ENCODE data around the gene PLXNB3.

PLXNB3 gene

DNA sequence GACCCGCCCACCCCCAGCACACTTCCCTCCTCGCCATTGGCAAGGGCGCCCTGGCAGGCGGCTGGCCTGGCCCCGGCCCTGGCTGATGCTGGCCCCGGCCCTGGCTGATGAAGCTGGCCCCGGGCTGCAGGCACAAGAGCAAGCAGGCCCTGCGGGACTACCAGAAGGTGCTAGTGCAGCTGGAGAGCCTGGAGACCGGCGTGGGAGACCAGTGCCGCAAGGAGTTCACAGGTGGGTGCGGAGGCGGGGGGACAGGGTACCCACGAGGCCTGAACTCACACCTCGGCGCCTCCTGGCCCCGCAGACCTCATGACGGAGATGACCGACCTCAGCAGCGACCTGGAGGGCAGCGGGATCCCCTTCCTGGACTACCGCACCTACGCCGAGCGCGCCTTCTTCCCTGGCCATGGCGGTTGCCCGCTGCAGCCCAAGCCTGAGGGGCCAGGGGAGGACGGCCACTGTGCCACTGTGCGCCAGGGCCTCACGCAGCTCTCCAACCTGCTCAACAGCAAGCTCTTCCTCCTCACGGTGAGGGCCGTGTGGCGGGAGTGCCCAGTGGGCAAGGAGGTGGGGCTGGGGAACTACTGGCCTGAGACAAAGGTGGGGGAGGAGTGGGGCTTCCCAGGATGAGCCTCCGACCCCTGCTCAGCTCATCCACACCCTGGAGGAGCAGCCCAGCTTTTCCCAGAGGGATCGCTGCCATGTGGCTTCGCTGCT, 10.7 kb downstream of the PLXNB3 start:
- DNase-seq: no peak

DNA sequence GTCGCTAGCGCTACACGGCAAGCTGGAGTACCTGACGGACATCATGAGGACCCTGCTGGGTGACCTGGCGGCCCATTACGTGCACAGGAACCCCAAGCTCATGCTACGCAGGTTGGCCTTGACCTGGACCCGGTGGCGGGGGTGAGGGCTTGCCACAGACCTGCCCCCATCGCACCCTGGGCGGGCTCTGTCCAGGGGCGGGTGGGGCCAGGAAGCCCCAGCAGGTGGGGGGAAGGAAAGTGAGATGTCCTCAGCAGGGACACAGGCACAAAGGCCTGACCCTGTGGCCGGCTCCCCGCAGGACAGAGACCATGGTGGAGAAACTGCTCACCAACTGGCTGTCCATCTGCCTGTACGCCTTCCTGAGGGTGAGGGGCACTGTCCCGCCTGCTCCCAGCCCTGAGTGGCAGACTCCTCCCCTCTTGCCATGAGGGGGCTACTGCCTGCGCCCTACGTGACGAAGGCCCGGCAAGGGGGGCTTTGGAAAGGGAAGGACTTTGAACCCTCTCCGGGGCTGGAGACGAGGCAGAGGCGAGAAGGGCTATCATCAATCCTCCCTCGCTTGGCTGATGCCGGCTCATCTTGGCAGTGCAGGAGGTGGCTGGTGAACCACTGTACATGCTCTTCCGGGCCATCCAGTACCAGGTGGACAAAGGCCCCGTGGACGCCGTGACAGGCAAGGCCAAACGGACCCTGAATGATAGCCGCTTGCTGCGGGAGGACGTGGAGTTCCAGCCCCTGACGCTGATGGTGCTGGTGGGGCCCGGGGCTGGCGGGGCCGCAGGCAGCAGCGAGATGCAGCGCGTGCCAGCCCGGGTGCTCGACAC, 11.5 kb downstream of the PLXNB3 start:
- DNase-seq: no peak

DNA sequence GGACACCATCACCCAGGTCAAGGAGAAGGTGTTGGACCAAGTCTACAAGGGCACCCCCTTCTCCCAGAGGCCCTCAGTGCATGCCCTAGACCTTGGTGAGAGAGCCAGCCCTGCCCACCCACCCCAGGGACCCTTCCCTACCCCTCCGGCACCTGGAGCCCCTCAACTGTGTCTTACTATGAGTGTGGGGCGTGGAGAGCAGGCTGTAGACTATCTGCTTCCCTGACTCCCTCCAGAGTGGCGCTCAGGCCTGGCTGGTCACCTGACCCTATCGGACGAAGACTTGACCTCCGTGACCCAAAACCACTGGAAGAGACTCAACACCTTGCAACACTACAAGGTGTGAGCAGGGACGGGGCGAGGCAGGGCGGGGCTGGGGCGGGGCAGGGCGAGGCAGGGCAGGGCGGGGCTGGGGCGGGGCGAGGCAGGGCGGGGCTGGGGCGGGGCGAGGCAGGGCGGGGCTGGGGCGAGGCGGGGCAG, 12.1 kb downstream of the PLXNB3 start:
- no peak for DNase-seq

- DNase-seq: no peak
These were observed 12.6 kb downstream of the PLXNB3 start for GRCh38 chrX:153776611-153777045.

- DNase-seq: no peak
These were observed 13.4 kb downstream of the PLXNB3 start for GRCh38 chrX:153777261-153778090.

DNA sequence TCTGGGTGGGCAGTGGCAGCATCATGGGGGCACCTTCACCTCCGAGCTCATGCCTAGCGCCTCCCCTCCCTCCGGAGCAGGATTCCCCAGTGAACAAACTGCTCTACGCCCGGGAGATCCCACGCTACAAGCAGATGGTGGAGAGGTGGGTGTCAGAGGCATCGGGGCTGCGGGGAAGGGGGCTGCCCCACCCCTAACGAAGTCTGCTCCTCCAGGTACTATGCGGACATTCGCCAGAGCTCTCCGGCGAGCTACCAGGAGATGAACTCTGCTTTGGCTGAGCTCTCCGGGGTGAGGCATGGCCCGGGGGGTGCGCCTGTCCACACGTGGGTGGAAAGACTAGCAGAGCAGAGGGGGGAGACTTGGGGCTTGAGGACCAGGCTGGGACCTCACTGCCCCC, 14.1 kb downstream of the PLXNB3 start:
- DNase-seq: no peak

GRCh38 chrX:153778684-153779101, 14.6 kb downstream of the PLXNB3 start:
- no peak for DNase-seq

DNA sequence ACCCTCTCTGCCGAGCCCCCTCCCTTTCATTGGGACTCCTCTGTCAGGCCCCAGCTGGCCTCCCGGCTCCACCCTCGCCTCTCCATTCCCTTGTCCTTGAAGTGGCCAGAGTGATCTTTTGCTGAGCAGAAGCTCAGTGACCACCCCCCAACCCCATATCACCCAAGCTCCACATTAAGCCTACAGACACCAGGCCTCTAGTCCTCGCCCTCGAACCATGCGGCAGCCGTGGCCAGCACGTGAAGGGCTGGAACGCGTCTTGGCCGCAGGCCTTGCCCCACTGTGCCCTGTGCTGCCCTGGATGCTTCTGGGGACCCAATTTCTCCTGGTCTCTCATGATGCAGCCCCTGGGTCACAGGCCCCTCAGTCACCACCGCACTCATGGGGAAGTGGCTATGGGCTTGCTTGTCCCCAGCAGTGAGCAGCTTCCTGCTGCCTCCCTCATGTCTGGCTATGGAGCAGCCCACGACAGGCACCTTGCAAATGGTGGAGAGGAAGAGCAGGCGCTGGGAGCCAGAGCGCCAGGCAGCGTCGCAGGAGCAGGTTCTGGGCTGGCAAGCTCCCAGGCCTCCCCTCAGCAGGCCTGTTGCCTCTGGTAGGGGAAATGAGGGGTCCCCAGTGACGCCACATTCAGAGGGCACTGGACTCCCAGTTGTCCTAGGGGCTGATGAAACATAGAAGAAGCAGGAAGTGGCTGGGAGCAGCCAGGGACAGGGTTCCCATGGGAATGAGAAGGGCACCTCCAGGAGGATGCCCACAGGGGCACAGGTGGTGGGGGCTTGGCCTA, 16.0 kb downstream of the PLXNB3 start:
- DNase-seq: no peak

DNA sequence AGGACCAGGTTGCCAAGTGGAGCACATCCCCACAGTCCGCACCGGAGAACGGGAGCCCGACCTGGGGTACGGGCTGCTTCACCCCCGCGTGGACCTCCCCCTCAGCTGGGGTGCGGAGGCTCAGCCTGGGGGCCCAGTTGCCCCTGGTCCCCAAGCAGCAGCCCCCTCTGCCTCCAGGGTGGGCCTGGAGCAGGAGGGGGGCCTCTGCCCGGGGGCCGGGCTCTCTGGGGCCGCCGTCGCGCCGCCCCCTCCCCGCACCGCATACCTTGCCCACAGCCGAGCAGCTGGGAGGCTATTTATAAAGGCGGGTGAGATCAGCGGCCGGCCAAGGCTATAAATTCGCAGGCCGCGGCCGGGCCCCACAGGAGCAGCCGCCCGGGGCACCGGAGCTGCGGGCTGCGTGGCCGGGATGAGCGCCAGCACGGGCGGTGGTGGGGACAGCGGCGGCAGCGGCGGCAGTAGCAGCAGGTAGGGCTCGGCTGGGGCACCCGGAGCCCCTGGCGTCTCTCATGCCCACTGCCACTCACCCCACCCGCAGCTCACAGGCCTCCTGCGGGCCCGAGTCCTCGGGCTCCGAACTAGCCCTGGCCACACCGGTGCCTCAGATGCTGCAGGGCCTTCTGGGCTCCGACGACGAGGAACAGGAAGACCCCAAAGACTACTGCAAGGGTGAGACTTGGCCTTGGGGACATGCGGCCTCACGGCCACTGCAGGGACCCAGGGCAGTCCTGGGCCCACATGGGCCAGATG, 16.8 kb downstream of the PLXNB3 start, which contains the start of gene SRPK3:
SRPK3 (plus strand) TSS at position 364 of the 750 bp plus-strand sequence; CDS start at position 410, 46 bp downstream.
- DNase-seq: no peak

DNA sequence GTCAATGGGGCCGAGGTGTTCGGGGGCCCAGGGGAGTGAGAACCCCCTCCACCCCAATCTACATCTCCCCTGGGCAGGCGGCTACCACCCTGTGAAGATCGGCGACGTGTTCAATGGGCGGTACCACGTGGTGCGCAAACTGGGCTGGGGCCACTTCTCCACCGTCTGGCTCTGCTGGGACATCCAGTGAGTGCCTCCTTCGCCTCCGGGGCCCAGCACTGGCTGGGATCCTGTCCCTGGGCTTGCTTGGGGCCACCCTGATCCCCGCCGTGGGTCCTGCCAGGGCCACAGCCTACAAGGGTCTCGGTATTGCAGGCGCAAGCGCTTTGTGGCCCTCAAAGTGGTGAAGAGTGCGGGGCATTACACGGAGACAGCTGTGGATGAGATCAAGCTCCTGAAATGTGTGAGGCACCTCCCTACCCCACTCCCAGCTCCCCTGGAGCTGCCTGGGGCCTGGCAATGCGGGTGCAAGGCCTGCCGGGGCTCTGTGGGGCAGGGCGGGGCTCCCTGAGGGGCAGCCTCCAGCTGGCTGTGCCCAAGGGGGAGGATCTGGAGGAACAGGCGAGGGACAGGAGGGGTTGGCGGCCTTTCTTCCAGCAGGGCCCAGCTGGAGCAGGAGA, 17.5 kb downstream of the PLXNB3 start:
- DNase-seq: no peak

- no peak for DNase-seq
These were observed 18.3 kb downstream of the PLXNB3 start for GRCh38 chrX:153782313-153782712.

DNA sequence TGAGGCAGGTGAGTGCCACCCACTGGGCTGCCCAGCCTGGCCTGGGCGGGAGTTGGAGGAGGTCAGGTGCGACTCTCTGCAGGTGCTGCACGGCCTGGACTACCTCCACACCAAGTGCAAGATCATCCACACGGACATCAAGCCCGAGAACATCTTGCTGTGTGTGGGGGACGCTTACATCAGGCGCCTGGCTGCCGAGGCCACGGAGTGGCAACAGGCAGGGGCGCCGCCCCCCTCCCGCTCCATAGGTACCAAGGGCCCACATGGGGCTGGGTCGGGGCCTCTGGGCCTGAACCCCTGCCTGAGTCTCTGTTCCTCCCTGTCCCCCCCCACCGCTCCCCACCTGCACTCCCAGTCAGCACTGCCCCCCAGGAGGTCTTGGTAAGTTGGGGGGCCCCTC, 18.8 kb downstream of the PLXNB3 start:
- DNase-seq: no peak

DNA sequence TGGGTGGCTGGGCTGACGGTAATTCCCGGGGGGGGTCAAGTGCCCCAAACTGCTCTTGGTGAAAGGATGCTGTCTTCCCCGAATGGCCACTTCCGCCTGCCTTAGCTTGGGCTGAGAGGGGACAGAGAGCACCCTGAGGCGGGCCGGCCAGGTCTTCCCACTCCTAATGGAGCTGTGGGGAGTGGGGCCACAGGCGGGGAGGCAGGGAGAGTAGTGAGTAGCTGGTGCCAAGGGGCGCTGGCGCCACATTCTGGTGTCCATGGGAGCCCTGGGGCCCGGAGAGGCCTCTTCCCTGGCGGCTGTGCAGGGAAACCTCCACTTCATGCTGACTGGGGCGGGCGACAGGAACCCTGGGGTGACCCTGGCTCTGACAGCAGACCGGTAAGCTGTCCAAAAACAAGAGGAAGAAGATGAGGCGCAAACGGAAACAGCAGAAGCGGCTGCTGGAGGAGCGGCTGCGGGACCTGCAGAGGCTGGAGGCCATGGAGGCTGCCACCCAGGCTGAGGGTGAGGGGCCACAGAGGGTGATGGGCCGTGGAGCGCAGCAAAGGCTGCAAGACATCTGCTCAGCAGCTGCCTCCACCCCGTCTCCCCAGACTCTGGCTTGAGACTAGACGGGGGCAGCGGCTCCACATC, 19.4 kb downstream of the PLXNB3 start:
- no peak for DNase-seq

DNA sequence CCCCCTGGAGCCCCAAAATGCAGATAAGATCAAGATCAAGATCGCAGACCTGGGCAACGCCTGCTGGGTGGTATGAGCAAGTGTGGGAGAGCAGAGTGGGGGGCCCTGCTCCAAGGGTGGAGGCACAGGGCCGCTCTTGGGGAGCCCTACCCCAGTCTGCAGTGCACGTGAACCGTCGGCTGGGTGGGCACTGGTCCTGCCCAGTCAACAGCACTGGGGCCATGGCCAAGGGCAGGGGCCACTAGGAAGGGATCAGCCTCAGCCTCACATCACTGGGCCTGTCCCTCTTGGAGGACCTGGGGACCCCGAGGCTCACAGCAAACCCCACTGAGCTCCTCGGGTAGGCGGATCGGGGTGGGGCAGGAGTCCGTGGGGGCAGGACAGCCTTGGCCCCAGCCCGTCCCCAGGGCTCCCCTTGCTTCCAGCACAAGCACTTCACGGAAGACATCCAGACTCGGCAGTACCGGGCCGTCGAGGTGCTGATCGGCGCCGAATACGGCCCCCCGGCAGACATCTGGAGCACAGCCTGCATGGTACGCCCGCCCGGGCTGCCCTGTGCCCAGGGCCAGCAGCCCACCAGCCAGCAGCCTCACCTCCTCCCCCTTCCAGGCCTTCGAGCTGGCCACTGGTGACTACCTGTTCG, 20.4 kb downstream of the PLXNB3 start:
- no peak for DNase-seq

DNA sequence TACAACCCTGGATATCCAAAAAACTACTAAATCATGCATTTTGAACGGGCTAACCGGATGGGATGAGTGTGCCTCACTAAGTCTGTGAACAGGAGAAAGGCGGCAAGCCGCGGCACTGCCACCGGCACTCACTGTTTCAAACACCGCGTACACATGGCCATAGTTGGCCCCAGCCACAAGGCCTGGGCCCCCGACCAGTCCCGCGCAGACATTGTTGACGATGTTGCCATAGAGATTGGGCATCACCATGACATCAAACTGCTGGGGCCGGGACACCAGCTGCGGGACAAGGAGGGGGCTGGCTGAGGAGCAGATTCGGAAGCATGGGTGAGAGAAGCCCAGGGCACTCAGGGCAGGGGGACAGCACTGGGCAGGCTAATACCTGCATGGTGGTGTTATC, 22.6 kb downstream of the PLXNB3 start:
- DNase-seq: no peak

DNA sequence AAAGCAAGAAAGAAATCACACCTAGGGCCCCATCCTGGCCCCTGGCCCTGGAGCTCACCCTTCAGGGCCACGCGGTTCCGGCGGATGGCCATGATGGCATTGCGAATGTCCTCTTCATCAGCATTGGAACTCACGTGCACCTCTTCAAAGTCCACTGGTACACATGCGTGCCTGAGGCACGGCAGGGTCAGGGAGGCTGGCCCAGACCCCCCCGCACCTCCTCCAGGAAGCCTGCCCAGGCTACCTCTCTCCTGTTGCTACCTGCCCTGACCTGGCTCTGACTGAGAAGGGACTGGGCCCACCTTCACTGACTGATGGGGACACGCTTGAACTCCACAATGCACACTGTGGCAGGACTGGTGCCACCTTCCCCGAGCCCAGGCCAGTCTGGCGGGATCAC, 25.6 kb downstream of the PLXNB3 start:
- no peak for DNase-seq

DNA sequence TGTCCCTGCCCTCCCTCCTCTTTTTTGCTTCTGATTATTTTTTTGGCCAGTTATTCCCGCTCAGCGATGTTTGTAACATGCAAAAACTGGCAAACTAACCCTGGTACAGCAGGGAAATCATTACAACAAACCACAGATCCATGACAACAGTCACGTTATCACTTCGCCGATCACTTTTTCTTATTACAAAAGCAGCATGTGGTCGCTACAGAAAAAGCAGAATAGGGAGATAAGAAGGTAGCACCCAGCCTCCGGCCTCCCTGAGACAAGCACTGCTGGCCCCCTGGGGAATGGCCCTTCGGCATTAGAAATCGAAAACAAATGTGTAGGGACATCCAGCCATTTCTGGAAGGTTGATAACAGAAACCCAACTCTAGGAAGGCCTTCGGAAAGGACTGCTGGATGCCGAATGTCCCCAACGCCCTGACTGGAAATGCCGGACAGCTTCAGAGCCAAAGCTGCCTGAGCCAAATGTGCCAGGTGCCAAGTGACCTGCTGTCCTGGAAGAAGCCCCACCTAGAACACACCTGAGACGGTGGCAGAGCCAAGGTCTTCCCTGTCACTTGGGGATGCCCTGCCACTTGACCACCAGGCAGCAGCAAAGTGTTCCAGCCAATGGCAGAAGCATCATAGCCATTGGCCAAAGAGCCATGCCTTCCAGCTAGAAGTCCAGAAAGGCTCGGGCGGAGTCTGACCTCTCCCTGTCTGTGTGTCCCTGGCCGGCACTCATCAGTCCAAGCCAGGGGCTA, 27.2 kb downstream of the PLXNB3 start:
- no peak for DNase-seq

GRCh38 chrX:153792368-153792767, 28.3 kb downstream of the PLXNB3 start:
- DNase-seq: no peak

DNA sequence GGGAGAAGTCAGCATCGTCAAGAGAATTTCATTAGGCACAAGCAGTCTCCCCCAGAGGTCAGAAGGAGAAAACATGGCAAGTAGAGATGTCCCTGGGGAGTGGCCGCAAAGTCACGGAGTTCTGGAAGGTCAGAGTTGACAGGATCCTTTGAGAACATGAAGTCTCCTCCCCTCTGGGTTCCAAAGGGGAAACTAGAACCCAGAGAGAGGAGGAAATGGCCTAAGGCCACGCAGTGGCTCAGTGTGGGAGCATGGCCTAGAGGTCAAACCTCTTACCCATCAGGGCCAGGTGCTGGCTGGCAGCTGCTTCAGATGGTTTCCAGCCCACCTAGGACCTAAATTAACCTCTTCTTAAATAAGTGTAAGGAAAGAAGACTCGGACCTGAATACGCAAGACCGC, 29.2 kb downstream of the PLXNB3 start:
- DNase-seq: no peak
